PC-9 (cell line): ENCODE results near the gene ACTBL2.

Experiments
- CTCF ChIP-seq: fragments of 200-600 bp; sonication (generic); conservative IDR thresholded peaks from 2 replicates; pipeline ENCODE4 v1.6.1; 2017; ENCODE audit warnings: mixed run types, antibody characterized with exemption, mild to moderate bottlenecking, moderate library complexity
- EZH2 ChIP-seq: fragments of 200-600 bp; sonication (generic); IDR thresholded peaks from 2 replicates; pipeline ENCODE4 v1.8.0; 2017; ENCODE audit warnings: antibody characterized with exemption, low read depth

- TF ChIP-seq CTCF = no peak
- TF ChIP-seq EZH2 = no peak
Observed at GRCh38 chr5:57503433-57503832, 20.8 kb upstream of the ACTBL2 start.
